Measurements from ENCODE around the gene TMTC4.
"Not testable (repeated sequence)": the region's sequence is repeated elsewhere in the genome, so short reads cannot be mapped to it uniquely, and the experiment has no call there.

The TMTC4 gene

DNA sequence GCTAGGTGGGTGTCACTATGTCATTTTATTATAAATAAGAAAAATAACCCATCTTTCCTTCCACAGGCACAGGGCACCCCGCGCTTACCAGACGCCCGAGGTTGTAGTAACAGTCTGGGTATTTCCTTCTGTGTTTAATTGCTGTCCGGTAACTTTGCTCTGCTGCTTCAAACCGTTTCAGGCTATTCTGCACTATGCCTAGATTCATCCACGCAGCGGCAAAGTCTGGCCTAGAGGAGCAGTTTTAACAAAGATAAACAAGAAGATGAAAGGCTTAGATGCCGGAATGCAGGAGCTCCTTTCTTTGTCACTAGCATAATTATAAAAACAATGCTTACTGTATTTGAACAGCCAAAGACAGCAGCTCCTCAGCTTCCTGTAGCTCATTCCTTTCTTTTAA, 49.1 kb downstream of the TMTC4 start:
- H3K9me3 ChIP-seq (ENCODE audit: control insufficient read depth, insufficient read depth, low read length) = no peaks in the 10 kb centered on the region
- peaks cover 64% of the 10 kb centered on the region for H3K36me3 ChIP-seq (ENCODE audit: control insufficient read depth, low read length)
- no peaks in the 10 kb centered on the region for H3F3A ChIP-seq (ENCODE audit: control insufficient read depth, insufficient read depth)
- no peak overlapping the region for H3K27ac ChIP-seq (ENCODE audit: low read depth, low read length)
- H3K27me3 ChIP-seq (ENCODE audit: control insufficient read depth, low read length) = no peaks in the 10 kb centered on the region
- H3K4me1 ChIP-seq (ENCODE audit: control insufficient read depth, low read length) = no peaks in the 10 kb centered on the region
- no peaks in the 10 kb centered on the region for H4K20me1 ChIP-seq (ENCODE audit: control insufficient read depth, insufficient read depth, low read depth, low read length)
- H3K9me2 ChIP-seq (replicated peaks; ENCODE audit: control insufficient read depth, low read length) = no peaks in the 10 kb centered on the region
- H3K4me2 ChIP-seq (ENCODE audit: low read length) = no peak overlapping the region
- TF ChIP-seq CTCF (IDR thresholded peaks at IDR 0.05; ENCODE audit: low read depth, low read length, poor library complexity, severe bottlenecking) (no peak), EZH2phosphoT487 (IDR thresholded peaks at IDR 0.05; ENCODE audit: borderline replicate concordance, low read length) (no peak)
- H3K4me3 ChIP-seq (ENCODE audit: low read length) = no peak overlapping the region
- no peaks in the 10 kb centered on the region for H3K79me2 ChIP-seq (ENCODE audit: control insufficient read depth, low read length)

- peaks cover 28% of the 10 kb centered on the region for H3K36me3 ChIP-seq (ENCODE audit: control insufficient read depth, low read length)
- no peak overlapping the region for H3K27ac ChIP-seq (ENCODE audit: low read depth, low read length)
- no peaks in the 10 kb centered on the region for H4K20me1 ChIP-seq (ENCODE audit: control insufficient read depth, insufficient read depth, low read depth, low read length)
These were observed 53.8 kb downstream of the TMTC4 start for GRCh38 chr13:100620792-100621191.

GRCh38 chr13:100619940-100620339, 54.7 kb downstream of the TMTC4 start:
- no peaks in the 10 kb centered on the region for H4K20me1 ChIP-seq (ENCODE audit: control insufficient read depth, insufficient read depth, low read depth, low read length)
- H3K27ac ChIP-seq (ENCODE audit: low read depth, low read length) = no peak overlapping the region
- no peak overlapping the region for H3K4me2 ChIP-seq (ENCODE audit: low read length)
- no peak overlapping the region for H3K4me3 ChIP-seq (ENCODE audit: low read length)
- H3K27me3 ChIP-seq (ENCODE audit: control insufficient read depth, low read length) = no peaks in the 10 kb centered on the region
- no peaks in the 10 kb centered on the region for H3K9me3 ChIP-seq (ENCODE audit: control insufficient read depth, insufficient read depth, low read length)
- no peaks in the 10 kb centered on the region for H3K9me2 ChIP-seq (replicated peaks; ENCODE audit: control insufficient read depth, low read length)
- peaks cover 20% of the 10 kb centered on the region for H3K36me3 ChIP-seq (ENCODE audit: control insufficient read depth, low read length)
- H3K79me2 ChIP-seq (ENCODE audit: control insufficient read depth, low read length) = no peaks in the 10 kb centered on the region
- no peaks in the 10 kb centered on the region for H3F3A ChIP-seq (ENCODE audit: control insufficient read depth, insufficient read depth)
- H3K4me1 ChIP-seq (ENCODE audit: control insufficient read depth, low read length) = no peaks in the 10 kb centered on the region
- TF ChIP-seq EZH2phosphoT487 (IDR thresholded peaks at IDR 0.05; ENCODE audit: borderline replicate concordance, low read length) (no peak), CTCF (IDR thresholded peaks at IDR 0.05; ENCODE audit: low read depth, low read length, poor library complexity, severe bottlenecking) (no peak)

More at GRCh38 chr13:100620792-100621191, 53.8 kb downstream of the TMTC4 start:
- Histone ChIP-seq H3K4me2 (ENCODE audit: low read length) (no peak overlapping the region), H3K9me2 (replicated peaks; ENCODE audit: control insufficient read depth, low read length) (no peaks in the 10 kb centered on the region), H3K9me3 (ENCODE audit: control insufficient read depth, insufficient read depth, low read length) (no peaks in the 10 kb centered on the region), H3K4me3 (ENCODE audit: low read length) (no peak overlapping the region), H3F3A (ENCODE audit: control insufficient read depth, insufficient read depth) (no peaks in the 10 kb centered on the region), H3K27me3 (ENCODE audit: control insufficient read depth, low read length) (no peaks in the 10 kb centered on the region), H3K79me2 (ENCODE audit: control insufficient read depth, low read length) (no peaks in the 10 kb centered on the region), H3K4me1 (ENCODE audit: control insufficient read depth, low read length) (no peaks in the 10 kb centered on the region)
- TF ChIP-seq CTCF (IDR thresholded peaks at IDR 0.05; ENCODE audit: low read depth, low read length, poor library complexity, severe bottlenecking) = no peak
- no peak for TF ChIP-seq EZH2phosphoT487 (IDR thresholded peaks at IDR 0.05; ENCODE audit: borderline replicate concordance, low read length)

DNA sequence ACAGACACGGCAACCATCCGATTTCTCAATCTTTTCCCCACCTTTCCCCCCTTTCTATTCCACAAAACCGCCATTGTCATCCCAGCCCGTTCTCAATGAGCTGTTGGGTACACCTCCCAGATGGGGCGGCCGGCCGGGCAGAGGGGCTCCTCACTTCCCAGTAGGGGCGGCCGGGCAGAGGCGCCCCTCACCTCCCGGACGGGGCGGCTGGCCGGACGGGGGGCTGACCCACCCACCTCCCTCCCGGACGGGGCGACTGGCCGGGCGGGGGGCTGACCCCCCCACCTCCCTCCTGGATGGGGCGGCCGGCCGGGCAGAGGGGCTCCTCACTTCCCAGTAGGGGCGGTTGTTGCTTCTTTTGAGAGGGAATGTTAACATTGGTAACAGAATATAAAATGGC, 55.7 kb downstream of the TMTC4 start:
- H3K4me3 ChIP-seq (ENCODE audit: low read length); H3K4me1 ChIP-seq (ENCODE audit: control insufficient read depth, low read length); H3K4me2 ChIP-seq (ENCODE audit: low read length); H3K9me3 ChIP-seq (ENCODE audit: control insufficient read depth, insufficient read depth, low read length); H3K79me2 ChIP-seq (ENCODE audit: control insufficient read depth, low read length); H3K27ac ChIP-seq (ENCODE audit: low read depth, low read length); H3F3A ChIP-seq (ENCODE audit: control insufficient read depth, insufficient read depth); H3K9me2 ChIP-seq (replicated peaks; ENCODE audit: control insufficient read depth, low read length); H3K27me3 ChIP-seq (ENCODE audit: control insufficient read depth, low read length); H4K20me1 ChIP-seq (ENCODE audit: control insufficient read depth, insufficient read depth, low read depth, low read length): not testable (repeated sequence)
- peaks cover 12% of the 10 kb centered on the region for H3K36me3 ChIP-seq (ENCODE audit: control insufficient read depth, low read length)

Data from DOHH2 (cell line).